GM18519 (cell line): Measurements from ENCODE around the gene ICAM4.
A peak's percentile ranks its signal among the peaks of the same experiment; 100 is the strongest.
"Not testable (repeated sequence)": the region's sequence is repeated elsewhere in the genome, so short reads cannot be mapped to it uniquely, and the experiment has no call there.

Experiments
- ATAC-seq: cut with Tn5 transposase; IDR thresholded peaks from one replicate; pipeline ENCODE4 v1.9.1; 2021; ENCODE audit warnings: mild to moderate bottlenecking, moderate library complexity; ENCODE audit not compliant: unreplicated experiment, low FRiP score

Gene ICAM4

GRCh38 chr19:10266706-10267105 is 20.0 kb upstream of the ICAM4 start:
- no peak for ATAC-seq

GRCh38 chr19:10268071-10268470 is 18.7 kb upstream of the ICAM4 start:
- ATAC-seq = no peak

- ATAC-seq = no peak
These were observed 17.2 kb upstream of the ICAM4 start for GRCh38 chr19:10269333-10270179.

- peak; percentile 9 for ATAC-seq
These were observed 16.6 kb upstream of the ICAM4 start for GRCh38 chr19:10270180-10270615.

GRCh38 chr19:10270616-10271394 is 15.9 kb upstream of the ICAM4 start, which contains the start of gene ICAM1:
Gene ICAM1 (plus strand): TSS chr19:10271120. CDS start chr19:10271160, 40 bp downstream.
- ATAC-seq = peak; percentile 42

- no peak for ATAC-seq
These were observed 15.1 kb upstream of the ICAM4 start for GRCh38 chr19:10271543-10272086.

GRCh38 chr19:10274589-10274988 is 12.2 kb upstream of the ICAM4 start:
- no peak for ATAC-seq

GRCh38 chr19:10277795-10278589 is 8.8 kb upstream of the ICAM4 start:
- ATAC-seq = no peak

GRCh38 chr19:10278935-10279334 is 7.8 kb upstream of the ICAM4 start:
- ATAC-seq = no peak

- ATAC-seq = no peak
These were observed 6.9 kb upstream of the ICAM4 start for GRCh38 chr19:10279737-10280442.

- ATAC-seq = not testable (repeated sequence)
These were observed 4.7 kb upstream of the ICAM4 start for GRCh38 chr19:10282043-10282442.

GRCh38 chr19:10283301-10284064 is 3.3 kb upstream of the ICAM4 start:
- ATAC-seq = no peak

GRCh38 chr19:10284065-10284959 is 2.4 kb upstream of the ICAM4 start:
- no peak for ATAC-seq

GRCh38 chr19:10284960-10285278 is 1.8 kb upstream of the ICAM4 start:
- ATAC-seq = no peak

GRCh38 chr19:10285393-10285792 is 1.4 kb upstream of the ICAM4 start:
- ATAC-seq = no peak

- no peak for ATAC-seq
These were observed 2.0 kb downstream of the ICAM4 start for GRCh38 chr19:10288662-10289166.

- no peak for ATAC-seq
These were observed 2.5 kb downstream of the ICAM4 start for GRCh38 chr19:10289167-10289835.
